GM19025 (cell line): ENCODE measurements around the gene SLC22A5.
A peak's percentile ranks its signal among the peaks of the same experiment; 100 is the strongest.

Source experiments
- ATAC-seq: cut with Tn5 transposase; IDR thresholded peaks from one replicate; pipeline ENCODE4 v1.9.1; 2021; ENCODE audit warnings: mild to moderate bottlenecking, low read depth, moderate library complexity; ENCODE audit not compliant: unreplicated experiment

SLC22A5 gene

GRCh38 chr5:132369474-132370180 lies at the start of gene SLC22A5:
SLC22A5 (plus strand) TSS chr5:132369710; CDS start chr5:132369973, 263 bp downstream.
- ATAC-seq, result peak; percentile 89

GRCh38 chr5:132319975-132320374 lies 49.5 kb upstream of the SLC22A5 start:
- ATAC-seq, result no peak

GRCh38 chr5:132321109-132321721 lies 48.3 kb upstream of the SLC22A5 start:
- no peak for ATAC-seq

- ATAC-seq, result no peak
These were observed 47.2 kb upstream of the SLC22A5 start for GRCh38 chr5:132322266-132322665.

- no peak for ATAC-seq
These were observed 46.3 kb upstream of the SLC22A5 start for GRCh38 chr5:132323202-132323601.

GRCh38 chr5:132325691-132326090 lies 43.8 kb upstream of the SLC22A5 start:
- ATAC-seq, result no peak

- no peak for ATAC-seq
These were observed 42.1 kb upstream of the SLC22A5 start for GRCh38 chr5:132327252-132327955.

- no peak for ATAC-seq
These were observed 34.7 kb upstream of the SLC22A5 start for GRCh38 chr5:132334812-132335211.

- ATAC-seq, result no peak
These were observed 34.1 kb upstream of the SLC22A5 start for GRCh38 chr5:132335402-132335801.

GRCh38 chr5:132339502-132339901 lies 30.0 kb upstream of the SLC22A5 start:
- ATAC-seq, result no peak

GRCh38 chr5:132342291-132343180 lies 27.0 kb upstream of the SLC22A5 start:
- no peak for ATAC-seq

- no peak for ATAC-seq
These were observed 24.6 kb upstream of the SLC22A5 start for GRCh38 chr5:132344775-132345514.

- ATAC-seq, result no peak
These were observed 16.0 kb upstream of the SLC22A5 start for GRCh38 chr5:132353486-132353995.

GRCh38 chr5:132354381-132355139 lies 14.9 kb upstream of the SLC22A5 start:
- ATAC-seq, result no peak

GRCh38 chr5:132355140-132355765 lies 14.3 kb upstream of the SLC22A5 start:
- no peak for ATAC-seq

GRCh38 chr5:132358775-132359174 lies 10.7 kb upstream of the SLC22A5 start:
- ATAC-seq, result no peak

- no peak for ATAC-seq
These were observed 7.4 kb upstream of the SLC22A5 start for GRCh38 chr5:132362086-132362485.

GRCh38 chr5:132363431-132364112 lies 5.9 kb upstream of the SLC22A5 start:
- ATAC-seq, result no peak
